Measurements from ENCODE around the gene CNDP2.

CNDP2 gene

DNA sequence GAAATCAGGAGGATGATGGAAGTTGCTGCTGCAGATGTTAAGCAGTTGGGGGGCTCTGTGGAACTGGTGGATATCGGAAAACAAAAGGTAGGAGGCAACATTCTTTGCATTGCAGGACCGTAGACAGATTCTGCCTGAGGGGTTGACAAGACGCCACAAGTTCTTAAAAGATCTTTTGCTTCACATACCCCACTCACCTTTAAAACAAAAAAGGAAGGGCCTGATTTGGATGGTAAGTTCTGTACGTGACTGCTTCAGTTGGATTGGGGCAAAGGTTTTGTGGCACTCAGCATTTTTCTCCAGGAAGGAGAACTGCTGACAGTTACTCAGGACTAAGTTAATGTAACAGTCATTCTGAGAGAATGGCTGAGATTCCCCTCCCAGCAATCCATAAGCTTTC lies 5.2 kb downstream of the CNDP2 start:
- DNase-seq: no peak

GRCh38 chr18:74503137-74503536 lies 7.0 kb downstream of the CNDP2 start:
- no peak for DNase-seq

- DNase-seq: no peak
Measured at GRCh38 chr18:74505776-74506175, 9.6 kb downstream of the CNDP2 start.

GRCh38 chr18:74506448-74507084 lies 10.4 kb downstream of the CNDP2 start:
- no peak for DNase-seq

DNA sequence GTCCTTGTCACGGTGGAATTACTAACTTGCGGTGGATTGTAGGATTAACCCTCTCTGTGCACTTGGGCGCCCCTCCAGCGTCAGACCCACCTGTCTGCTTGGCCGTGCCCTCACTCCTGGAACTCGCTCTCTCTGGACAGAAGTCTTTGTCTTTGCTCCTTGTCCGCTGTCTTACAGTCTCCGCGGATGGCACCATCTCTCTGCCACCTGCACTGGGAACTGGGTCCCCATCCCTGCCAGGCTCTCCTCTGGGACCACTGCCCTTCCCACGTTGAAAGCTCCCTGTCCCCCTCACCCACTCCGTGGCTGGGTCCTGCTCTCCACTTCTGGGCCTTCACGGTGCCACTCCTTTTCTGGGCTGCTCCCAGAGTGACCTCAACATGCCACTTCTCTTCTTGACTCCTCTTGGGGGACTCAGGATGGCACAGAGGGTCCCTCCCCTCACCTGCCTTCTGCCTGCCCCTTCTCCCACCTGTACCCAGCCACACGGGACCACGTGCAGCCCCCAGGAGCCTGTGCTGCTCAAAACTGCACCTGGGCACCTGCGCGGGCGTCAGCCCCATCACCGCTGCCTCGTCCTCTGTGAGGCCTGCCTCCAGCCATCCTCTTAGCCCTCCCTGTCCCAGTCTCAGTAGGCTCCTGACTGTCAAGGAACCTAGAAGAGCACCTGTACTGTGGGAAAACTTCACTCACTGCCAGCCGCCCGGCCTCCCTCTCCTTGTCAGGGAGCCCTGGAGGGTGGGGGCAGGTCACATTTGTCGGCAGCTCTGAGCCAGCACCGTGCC lies 11.1 kb downstream of the CNDP2 start:
- DNase-seq: no peak

DNA sequence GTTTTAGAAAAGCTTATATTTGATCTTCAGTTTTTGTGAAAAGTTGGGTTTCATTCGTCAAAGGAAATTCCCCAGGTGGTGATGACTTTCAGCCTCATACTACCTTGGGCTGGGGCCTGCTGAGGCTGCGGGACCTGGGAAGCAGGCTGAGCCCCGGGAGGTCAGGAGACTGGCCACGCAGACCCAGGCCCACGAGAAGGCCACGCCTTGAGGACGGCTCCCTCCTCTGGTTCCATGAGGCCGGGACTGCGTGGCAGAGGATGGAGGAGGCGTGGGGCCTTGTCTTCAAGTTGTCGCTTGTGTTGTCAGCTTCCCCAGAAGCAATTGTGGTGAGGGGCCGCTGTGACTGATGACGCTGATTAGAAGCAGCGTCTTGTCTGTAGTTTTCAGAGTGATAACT lies 11.8 kb downstream of the CNDP2 start:
- no peak for DNase-seq

DNA sequence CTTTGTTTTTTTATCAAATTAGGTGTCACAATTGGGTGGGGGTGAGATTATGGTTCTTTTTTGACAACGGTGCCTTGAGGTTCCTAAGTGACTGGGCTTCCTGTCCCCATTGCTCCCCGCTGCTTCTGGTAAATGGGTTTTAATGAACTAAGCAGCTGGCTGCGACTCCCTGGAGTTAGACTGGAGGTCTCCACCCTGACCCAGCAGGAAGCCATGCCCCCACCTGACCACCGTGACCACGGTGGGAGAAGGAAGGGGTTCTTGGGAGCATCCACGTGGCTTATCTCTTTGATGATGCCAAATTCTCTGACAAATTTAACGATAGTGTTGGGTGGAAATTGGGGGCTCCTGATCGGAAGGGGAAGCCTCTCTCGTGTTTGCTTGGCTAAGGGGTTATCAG lies 12.2 kb downstream of the CNDP2 start:
- DNase-seq: no peak

DNA sequence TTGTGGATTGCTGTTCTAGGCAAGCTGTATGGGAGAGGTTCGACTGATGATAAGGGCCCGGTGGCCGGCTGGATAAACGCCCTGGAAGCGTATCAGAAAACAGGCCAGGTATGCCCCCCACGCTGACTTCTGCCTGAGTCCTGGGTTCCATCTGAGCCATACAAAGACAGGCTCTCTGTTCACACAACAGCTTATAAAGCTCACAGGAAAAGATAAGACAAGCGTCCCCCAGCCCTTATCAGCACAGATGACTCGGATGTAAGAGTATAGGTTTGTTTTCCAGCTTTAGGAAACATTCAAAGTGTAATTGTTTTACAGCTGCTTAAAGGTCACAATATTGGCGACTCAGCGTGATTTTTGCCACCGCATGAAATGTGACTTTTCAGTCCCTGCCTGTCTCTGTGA lies 12.7 kb downstream of the CNDP2 start:
- DNase-seq: no peak

GRCh38 chr18:74509856-74510769 lies 13.9 kb downstream of the CNDP2 start:
- no peak for DNase-seq

DNA sequence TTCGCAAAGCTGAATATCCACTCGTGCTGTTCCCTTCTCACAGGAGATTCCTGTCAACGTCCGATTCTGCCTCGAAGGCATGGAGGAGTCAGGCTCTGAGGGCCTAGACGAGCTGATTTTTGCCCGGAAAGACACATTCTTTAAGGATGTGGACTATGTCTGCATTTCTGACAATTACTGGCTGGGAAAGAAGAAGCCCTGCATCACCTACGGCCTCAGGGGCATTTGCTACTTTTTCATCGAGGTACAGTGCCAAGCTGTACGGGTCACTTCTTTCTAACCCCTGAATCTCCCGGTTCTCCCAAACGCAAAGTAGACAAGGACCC lies 14.6 kb downstream of the CNDP2 start:
- no peak for DNase-seq

GRCh38 chr18:74511823-74512222 lies 15.7 kb downstream of the CNDP2 start:
- DNase-seq: no peak

DNA sequence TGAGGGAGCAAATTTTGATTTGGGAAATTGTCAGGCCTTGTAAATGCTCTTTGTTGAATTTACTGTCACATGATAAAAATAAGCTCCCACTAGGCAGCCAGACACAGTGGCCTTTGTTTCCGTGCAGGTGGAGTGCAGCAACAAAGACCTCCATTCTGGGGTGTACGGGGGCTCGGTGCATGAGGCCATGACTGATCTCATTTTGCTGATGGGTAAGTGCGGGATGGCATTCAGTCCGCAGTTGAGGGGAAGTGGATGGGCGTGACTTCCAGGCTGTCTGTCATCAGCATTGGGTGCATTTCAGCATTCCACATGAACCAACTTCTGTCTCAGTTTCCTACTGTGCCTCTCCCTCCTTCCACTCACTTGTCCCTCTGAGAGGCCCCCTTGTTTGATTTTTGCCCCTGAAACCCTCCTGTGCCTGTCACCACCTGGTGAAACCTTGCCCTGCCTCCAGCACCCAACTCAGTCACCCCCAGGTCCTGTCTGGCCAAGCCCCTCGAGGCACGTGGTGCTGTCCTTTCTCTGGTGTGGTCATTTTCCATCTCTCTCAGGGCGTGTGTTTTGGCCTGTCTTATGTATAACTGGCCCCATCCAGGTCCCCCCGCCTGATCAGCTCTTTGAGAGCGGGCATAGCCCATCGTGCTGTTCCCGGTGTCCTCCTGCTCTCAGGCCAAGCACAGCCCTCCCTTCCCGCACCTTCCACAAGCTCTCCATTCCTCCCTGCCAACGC lies 16.3 kb downstream of the CNDP2 start:
- no peak for DNase-seq

GRCh38 chr18:74513149-74513882 lies 17.2 kb downstream of the CNDP2 start:
- DNase-seq: no peak

- DNase-seq: no peak
Measured at GRCh38 chr18:74513883-74514205, 17.7 kb downstream of the CNDP2 start.

DNA sequence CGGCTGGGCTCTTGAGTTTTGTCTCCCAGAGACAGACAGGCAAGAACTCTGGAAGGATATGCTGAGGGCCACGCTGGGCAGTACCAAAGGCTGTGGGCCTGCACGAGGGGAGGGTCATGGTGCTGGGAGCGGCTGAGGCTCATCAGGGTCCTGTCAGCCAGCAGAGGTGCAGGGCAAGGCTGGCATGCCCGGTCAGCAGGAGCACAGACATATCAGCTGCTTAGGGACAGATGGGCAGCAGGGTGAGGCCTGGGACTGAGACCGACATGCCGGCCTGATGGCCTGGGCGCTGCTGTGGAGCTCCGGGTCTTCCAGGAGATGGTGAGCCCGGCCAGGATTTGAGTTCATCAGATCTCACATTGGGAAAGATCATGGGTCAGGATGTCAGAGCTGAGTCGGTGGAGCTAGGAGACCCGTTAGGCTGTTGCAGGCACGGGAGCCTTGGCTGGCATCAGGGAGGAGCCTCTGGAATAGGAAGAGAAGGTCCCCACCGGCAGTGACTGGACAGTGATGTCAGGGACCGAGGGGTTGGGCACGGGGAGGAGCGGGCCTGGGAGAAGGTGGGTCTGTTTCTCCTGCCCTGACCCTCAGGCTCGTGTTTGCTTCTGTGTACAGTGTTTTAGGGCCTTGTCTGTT lies 18.8 kb downstream of the CNDP2 start:
- DNase-seq: no peak

GRCh38 chr18:74515620-74516231 lies 19.6 kb downstream of the CNDP2 start:
- no peak for DNase-seq

DNA sequence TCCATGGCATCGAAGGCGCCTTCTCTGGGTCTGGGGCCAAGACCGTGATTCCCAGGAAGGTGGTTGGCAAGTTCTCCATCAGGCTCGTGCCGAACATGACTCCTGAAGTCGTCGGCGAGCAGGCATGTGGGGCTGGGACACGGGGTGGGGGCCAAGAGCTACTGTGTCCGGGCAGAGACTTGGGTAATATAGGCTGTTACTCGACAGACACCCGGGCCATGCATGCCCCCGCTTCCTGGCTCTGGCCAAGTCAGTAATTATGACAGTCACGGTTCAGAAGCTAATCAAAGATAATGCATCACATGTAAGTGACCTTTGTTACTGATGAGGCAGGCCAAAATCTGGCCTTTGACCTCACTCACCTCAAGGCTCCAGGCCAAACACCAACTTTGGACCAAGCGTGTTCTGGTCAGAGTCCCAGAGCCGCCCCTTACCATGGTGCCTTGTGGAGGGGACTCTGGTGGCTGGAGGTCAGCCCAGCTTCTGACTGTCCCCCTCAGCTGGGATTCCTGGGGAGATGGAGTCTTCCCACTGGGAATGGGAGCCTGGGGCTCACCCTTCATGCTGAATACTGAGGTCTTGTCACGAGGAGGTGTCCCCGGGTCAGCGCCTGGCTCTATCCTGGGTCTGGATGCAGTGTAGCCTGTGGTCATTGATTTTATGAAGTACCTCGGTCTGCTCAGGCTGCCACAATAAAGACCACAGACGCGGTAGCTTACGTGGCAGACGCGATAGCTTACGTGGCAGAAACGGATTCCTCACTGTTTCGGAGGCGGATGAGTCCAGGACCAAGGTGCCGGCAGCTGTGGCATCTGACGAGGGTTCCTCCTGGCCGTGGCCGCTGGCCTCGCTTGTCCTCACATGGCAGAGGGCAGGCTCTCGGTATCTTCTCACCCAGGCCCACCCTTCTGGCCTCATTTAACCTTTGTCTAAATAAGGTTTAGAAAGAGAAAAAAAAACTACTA lies 20.4 kb downstream of the CNDP2 start:
- no peak for DNase-seq

DNA sequence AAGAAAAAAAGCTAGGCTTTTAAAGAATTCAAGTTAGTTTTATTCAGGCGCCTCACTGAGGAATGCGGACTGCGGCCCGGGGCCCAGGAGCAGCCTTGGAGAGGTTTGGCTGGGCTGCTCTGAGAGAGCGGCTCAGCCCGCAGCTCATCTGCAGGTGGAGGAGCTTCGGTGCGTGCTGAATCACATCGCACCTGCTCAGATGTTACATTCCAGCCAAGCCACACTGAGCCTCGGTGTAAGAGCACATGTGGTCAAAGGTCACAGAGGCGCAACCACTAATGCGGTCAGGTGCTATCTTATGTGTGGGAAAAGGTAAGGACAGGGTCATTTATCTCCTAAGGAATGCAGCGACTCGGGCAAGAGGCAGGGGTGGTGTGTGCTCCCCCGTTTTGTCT lies 21.1 kb downstream of the CNDP2 start:
- no peak for DNase-seq

DNA sequence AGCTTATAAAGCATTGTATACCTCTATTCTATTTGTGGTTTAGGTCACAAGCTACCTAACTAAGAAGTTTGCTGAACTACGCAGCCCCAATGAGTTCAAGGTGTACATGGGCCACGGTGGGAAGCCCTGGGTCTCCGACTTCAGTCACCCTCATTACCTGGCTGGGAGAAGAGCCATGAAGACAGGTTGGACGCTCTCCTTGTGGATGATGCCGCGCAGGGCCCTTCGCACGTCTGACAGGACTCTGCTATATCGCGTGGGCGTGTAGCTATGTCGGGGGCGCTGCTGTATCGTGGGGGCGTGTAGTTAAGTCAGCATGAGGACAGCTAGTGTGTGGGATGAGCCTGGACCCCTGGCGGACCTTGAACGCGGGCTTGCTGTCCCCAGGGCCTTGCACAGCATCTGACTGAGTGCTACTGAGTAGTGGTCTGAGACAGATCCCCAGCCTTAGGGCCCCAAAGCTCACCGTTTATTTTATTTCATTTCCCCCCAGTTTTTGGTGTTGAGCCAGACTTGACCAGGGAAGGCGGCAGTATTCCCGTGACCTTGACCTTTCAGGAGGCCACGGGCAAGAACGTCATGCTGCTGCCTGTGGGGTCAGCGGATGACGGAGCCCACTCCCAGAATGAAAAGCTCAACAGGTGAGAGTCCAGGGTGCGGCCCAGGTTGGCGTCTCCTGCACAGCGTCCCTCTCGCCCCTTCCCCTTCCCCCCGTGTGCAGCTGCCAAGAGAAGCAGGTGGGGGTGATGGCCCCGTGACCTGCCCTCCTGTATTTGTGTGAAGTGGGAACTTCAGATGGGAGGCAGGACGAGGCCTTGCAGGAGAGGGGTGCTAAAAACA lies 22.5 kb downstream of the CNDP2 start:
- no peak for DNase-seq
